Measurements from ENCODE around the gene PDXK. TPM values are rescaled to one million over a fixed set of nuclear protein-coding genes. Genes with fewer than 3 reads are reported as not detected.

Gene PDXK
- total RNA-seq, 1 donor from 2014 or later, result 47.0 TPM

- no peak for DNase-seq
Measured at GRCh38 chr21:43764576-43765495, 45.9 kb downstream of the PDXK start.

DNA sequence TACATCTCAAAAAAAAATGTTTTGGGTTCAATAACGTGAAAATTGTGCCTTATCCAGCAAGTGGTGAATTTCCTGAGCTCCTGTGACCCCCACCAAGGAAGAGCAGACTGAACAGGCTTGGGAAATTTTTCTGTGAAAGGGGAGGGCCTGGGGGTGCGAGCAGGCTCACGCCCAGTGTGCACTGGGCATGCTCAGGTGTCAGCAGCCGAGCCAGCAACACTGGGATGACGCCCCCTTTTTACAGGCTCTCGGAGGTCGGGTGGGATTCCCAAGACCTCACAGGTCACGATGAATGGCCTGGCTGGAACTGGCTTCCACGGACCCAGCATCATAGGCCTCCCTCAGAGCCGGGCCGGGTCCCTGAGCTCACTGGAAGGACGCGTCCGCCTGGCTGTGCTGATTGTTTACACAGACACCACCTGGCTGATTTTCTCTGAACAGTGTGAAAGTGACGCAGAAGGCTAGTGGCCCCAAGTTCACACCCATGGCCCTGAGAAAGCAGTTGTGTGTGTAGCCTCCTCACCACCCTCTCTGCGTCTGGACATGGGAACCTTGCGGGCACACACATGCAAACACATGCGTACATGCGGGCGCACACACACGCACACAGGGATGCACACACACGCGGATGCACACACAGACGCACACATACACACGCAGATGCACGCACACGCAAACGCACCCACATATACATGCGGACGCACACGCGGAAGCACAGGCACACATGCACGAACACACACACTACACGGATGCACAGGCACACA lies 48.0 kb downstream of the PDXK start:
- DNase-seq, result no peak

- no peak for DNase-seq
Measured at GRCh38 chr21:43767498-43767983, 48.6 kb downstream of the PDXK start.

- peak; percentile 66 for DNase-seq
Measured at GRCh38 chr21:43767984-43768867, 49.3 kb downstream of the PDXK start.

- DNase-seq, result no peak
Measured at GRCh38 chr21:43768868-43769167, 49.9 kb downstream of the PDXK start.

- no peak for DNase-seq
Measured at GRCh38 chr21:43769325-43769958, 50.5 kb downstream of the PDXK start.

- no peak for DNase-seq
Measured at GRCh38 chr21:43770066-43770655, 51.2 kb downstream of the PDXK start.

- DNase-seq, result no peak
Measured at GRCh38 chr21:43771199-43771675, 52.3 kb downstream of the PDXK start.

DNA sequence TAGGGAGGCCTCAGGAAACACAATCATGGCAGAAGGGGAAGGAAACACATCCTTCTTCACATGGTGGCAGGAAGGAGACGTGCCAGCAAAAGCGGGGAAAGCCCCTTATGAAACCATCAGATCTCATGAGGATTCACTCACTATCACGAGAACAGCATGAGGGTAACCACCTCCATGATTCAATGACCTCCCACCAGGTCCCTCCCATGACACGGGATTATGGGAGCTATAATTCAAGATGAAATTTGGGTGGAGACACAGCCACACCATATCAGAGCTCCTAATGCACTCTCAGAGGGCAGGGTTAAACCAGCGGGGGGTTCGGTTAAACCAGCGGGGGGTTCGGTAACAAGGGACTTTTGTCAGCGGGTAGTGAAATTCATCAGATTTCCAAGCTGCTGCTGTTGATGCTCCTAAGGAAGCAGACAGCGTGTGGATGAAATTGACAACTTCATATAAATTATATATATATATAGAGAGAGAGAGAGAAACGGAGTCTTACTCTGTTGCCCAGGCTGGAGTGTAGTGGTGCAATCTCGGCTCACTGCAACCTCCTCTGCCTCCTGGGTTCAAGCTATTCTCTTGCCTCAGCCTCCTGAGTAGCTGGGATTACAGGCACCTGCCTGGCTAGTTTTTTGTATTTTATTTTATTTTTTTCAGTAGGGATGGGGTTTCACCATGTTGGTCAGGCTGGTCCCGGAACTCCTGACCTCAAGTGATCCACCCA lies 52.9 kb downstream of the PDXK start:
- peak; percentile 68 for DNase-seq

- no peak for DNase-seq
Measured at GRCh38 chr21:43772425-43772821, 53.5 kb downstream of the PDXK start.

GRCh38 chr21:43774163-43774562 lies 55.2 kb downstream of the PDXK start:
- DNase-seq, result no peak

- DNase-seq, result no peak
Measured at GRCh38 chr21:43775190-43775589, 56.3 kb downstream of the PDXK start.

- peak; percentile 76 for DNase-seq
Measured at GRCh38 chr21:43775795-43776430, 57.0 kb downstream of the PDXK start, which contains the start of gene CSTB. CSTB (minus strand) TSS chr21:43776308; CDS start chr21:43776269, 39 bp downstream.

- DNase-seq, result no peak
Measured at GRCh38 chr21:43777953-43778352, 59.0 kb downstream of the PDXK start.

- DNase-seq, result no peak
Measured at GRCh38 chr21:43778469-43779335, 59.8 kb downstream of the PDXK start.

- no peak for DNase-seq
Measured at GRCh38 chr21:43779660-43780059, 60.7 kb downstream of the PDXK start.

DNA sequence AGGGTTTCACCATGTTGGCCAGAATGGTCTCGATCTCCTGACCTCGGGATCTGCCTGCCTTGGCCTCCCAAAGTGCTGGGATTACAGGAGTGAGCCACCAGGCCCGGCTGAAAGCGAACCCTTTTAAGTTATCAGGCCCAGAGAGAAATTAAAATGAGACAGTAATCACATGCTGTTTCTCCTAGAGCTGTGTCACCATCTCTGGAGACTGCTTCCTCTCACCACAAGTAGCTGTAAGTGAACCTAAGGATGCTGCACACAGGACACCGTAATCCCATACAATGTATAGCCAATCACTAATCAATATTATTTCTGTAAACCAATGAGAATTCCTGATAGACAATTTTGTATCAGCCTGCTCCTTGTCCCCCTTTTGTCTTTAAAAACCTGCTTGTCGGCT lies 62.9 kb downstream of the PDXK start:
- DNase-seq, result no peak

DNA sequence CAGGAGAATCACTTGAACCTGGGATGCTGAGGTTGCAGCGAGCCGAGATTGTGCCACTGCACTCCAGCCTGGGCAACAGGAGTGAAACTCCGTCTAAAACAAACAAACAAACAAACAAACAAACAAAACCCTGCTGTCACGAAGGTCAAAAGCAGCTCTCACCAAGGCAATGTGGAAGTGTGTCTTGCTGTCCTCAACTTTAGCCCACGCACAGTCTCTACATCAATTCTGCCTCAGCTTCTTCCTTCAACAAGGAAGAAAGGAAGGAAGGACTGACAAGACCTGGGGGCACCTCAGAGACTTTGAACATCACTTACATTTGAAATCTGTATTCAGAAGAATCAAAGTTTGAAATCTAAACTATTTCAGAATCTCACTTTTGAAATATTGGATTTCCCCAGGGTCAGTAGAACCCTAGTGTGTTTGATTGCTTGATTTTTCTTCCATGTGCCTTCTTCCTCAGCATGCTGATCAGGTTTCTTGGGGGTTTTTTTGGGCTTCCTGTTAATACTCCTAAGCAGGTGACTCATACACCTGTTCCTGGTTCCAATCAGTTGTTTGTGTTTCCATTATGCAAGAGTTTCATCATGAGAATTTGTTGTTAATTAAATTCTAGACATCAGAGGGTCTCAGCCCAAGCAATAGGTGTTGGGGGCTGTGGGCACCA lies 63.6 kb downstream of the PDXK start:
- no peak for DNase-seq

Data from dermis blood vessel endothelial cell (primary cell).